Neural crest cell (in vitro differentiated cells): Measurements from ENCODE around the gene F2RL2. TPM values are rescaled to one million over a fixed set of nuclear protein-coding genes. Genes with fewer than 3 reads are reported as not detected.

Experiments
- DNase-seq: peaks from one replicate; pipeline ENCODE4 v3.0.0; 2021; ENCODE audit warnings: low read depth, mixed read lengths, low spot score
- H3K27ac Mint-ChIP-seq: one replicate; pipeline ENCODE4 v1.8.0; 2021; ENCODE audit warnings: mild to moderate bottlenecking, mixed read lengths; ENCODE audit not compliant: unreplicated experiment
- H3K27me3 Mint-ChIP-seq: 2 replicates; pipeline ENCODE4 v1.8.0; 2021; ENCODE audit warnings: low read depth, mild to moderate bottlenecking, mixed read lengths
- H3K36me3 Mint-ChIP-seq: 2 replicates; pipeline ENCODE4 v1.8.0; 2021; ENCODE audit warnings: low read depth, mild to moderate bottlenecking, mixed read lengths
- H3K4me1 Mint-ChIP-seq: 2 replicates; pipeline ENCODE4 v1.8.0; 2021; ENCODE audit warnings: mixed read lengths
- H3K4me3 Mint-ChIP-seq: one replicate; pipeline ENCODE4 v1.8.0; 2021; ENCODE audit warnings: mild to moderate bottlenecking, mixed read lengths
- H3K9me3 Mint-ChIP-seq: 2 replicates; pipeline ENCODE4 v1.8.0; 2021; ENCODE audit warnings: mixed read lengths
- total RNA-seq: library from RNA; stranded (reverse); gene quantifications from 2 replicates; pipeline ENCODE4 v1.2.1, GENCODE V29; 2021
- TF ChIP-seq, protein P1 (sequence below): fragments of 200-600 bp; sonication (generic); conservative IDR thresholded peaks from 2 replicates; pipeline ENCODE4 v1.5.0; 2021; ENCODE audit warnings: antibody characterized with exemption, mild to moderate bottlenecking

The F2RL2 gene
- total RNA-seq, 1 donor from 2014 or later = not detected

GRCh38 chr5:76657091-76657490, 33.9 kb upstream of the F2RL2 start:
- Mint-ChIP-seq H3K4me1 (no peaks in the 10 kb centered on the region), H3K36me3 (no peaks in the 10 kb centered on the region), H3K27me3 (no peaks in the 10 kb centered on the region), H3K27ac (no peak overlapping the region), H3K4me3 (no peak overlapping the region), H3K9me3 (no peaks in the 10 kb centered on the region)
- no peak for DNase-seq
- TF ChIP-seq, protein P1, sequence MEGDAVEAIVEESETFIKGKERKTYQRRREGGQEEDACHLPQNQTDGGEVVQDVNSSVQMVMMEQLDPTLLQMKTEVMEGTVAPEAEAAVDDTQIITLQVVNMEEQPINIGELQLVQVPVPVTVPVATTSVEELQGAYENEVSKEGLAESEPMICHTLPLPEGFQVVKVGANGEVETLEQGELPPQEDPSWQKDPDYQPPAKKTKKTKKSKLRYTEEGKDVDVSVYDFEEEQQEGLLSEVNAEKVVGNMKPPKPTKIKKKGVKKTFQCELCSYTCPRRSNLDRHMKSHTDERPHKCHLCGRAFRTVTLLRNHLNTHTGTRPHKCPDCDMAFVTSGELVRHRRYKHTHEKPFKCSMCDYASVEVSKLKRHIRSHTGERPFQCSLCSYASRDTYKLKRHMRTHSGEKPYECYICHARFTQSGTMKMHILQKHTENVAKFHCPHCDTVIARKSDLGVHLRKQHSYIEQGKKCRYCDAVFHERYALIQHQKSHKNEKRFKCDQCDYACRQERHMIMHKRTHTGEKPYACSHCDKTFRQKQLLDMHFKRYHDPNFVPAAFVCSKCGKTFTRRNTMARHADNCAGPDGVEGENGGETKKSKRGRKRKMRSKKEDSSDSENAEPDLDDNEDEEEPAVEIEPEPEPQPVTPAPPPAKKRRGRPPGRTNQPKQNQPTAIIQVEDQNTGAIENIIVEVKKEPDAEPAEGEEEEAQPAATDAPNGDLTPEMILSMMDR = no peak

- Mint-ChIP-seq H3K9me3 (peaks cover 11% of the 10 kb centered on the region), H3K27ac (no peak overlapping the region), H3K4me3 (no peak overlapping the region), H3K36me3 (peaks cover 16% of the 10 kb centered on the region), H3K27me3 (no peaks in the 10 kb centered on the region), H3K4me1 (no peaks in the 10 kb centered on the region)
- TF ChIP-seq, protein P1 = no peak
- no peak for DNase-seq
Observed at GRCh38 chr5:76652809-76653414, 29.7 kb upstream of the F2RL2 start.

DNA sequence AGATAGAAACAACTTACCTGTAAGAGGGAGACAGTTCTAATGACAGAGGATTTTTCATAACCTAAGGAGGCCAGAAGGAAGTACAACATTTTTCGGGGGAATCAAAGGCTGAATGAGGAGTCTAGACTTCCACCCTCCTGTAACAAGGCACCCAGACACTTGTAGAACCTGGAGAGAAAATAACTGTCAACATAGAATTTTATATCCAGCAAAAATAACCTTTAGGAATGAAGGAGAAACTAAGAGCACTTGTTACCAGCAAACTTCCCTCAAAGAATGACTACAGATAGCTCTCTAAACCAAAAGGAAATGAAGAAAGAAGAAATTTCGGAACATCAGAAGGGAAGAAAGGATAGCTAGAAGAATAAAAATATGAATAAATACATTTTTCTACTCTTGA, 25.9 kb upstream of the F2RL2 start:
- Mint-ChIP-seq H3K4me1 (no peaks in the 10 kb centered on the region), H3K36me3 (peaks cover 23% of the 10 kb centered on the region), H3K4me3 (no peak overlapping the region), H3K27me3 (no peaks in the 10 kb centered on the region), H3K27ac (no peak overlapping the region), H3K9me3 (peaks cover 14% of the 10 kb centered on the region)
- TF ChIP-seq, protein P1 = no peak
- no peak for DNase-seq

- Mint-ChIP-seq H3K4me3 (no peak overlapping the region), H3K27ac (no peak overlapping the region), H3K36me3 (peaks cover 10% of the 10 kb centered on the region), H3K4me1 (no peaks in the 10 kb centered on the region), H3K27me3 (no peaks in the 10 kb centered on the region), H3K9me3 (peaks cover 3% of the 10 kb centered on the region)
- no peak for DNase-seq
- TF ChIP-seq, protein P1 = no peak
Observed at GRCh38 chr5:76643371-76643770, 20.2 kb upstream of the F2RL2 start.

- Mint-ChIP-seq H3K4me3 (no peak overlapping the region), H3K27ac (no peak overlapping the region), H3K27me3 (no peaks in the 10 kb centered on the region), H3K36me3 (peaks cover 6% of the 10 kb centered on the region), H3K9me3 (peaks cover 3% of the 10 kb centered on the region), H3K4me1 (no peaks in the 10 kb centered on the region)
- no peak for DNase-seq
- TF ChIP-seq, protein P1 = no peak
Observed at GRCh38 chr5:76642390-76643040, 19.3 kb upstream of the F2RL2 start.
